Brain microvascular endothelial cell (primary cell): ENCODE measurements around the gene ERICH4.

Source experiments
- DNase-seq: peaks from one replicate; pipeline ENCODE4 v3.0.0-alpha.2; 2020
- H3K27ac ChIP-seq: fragments of 250-450 bp; sonication (Bioruptor Pico); 2 replicates; pipeline ENCODE4 v1.5.1; 2020; ENCODE audit warnings: mild to moderate bottlenecking, moderate library complexity
- H3K27me3 ChIP-seq: fragments of 250-450 bp; sonication (Bioruptor Pico); replicated peaks from 2 replicates; pipeline ENCODE4 v1.5.1; 2020; ENCODE audit warnings: mild to moderate bottlenecking
- H3K36me3 ChIP-seq: fragments of 250-450 bp; sonication (Bioruptor Pico); replicated peaks from 2 replicates; pipeline ENCODE4 v1.5.1; 2020; ENCODE audit warnings: mild to moderate bottlenecking
- H3K4me3 ChIP-seq: 2 replicates; pipeline ENCODE4 v1.5.1; 2011; ENCODE audit warnings: low read depth, mild to moderate bottlenecking, control low read depth, low read length, moderate library complexity
- CTCF ChIP-seq: IDR thresholded peaks from 2 replicates; pipeline ENCODE4 v1.5.1; 2011; ENCODE audit warnings: low read depth, mild to moderate bottlenecking, moderate library complexity, low read length, control low read depth, inconsistent platforms; ENCODE audit errors: missing control alignments
- in situ Hi-C: cut with HindIII; loops from 2 replicates; pipeline ENCODE4 v1.10.0; 2017; ENCODE audit warnings: low sequenced_read_pairs, low pct_ligation_motif_present

Gene ERICH4

GRCh38 chr19:41411968-41412265, 31.0 kb upstream of the ERICH4 start:
- no peak overlapping the region for H3K4me3 ChIP-seq
- DNase-seq, result no peak
- peaks cover 2% of the 10 kb centered on the region for H3K36me3 ChIP-seq
- TF ChIP-seq CTCF, result no peak
- H3K27me3 ChIP-seq, result no peaks in the 10 kb centered on the region
- in situ Hi-C loops, result no loop called here
- no peak overlapping the region for H3K27ac ChIP-seq

GRCh38 chr19:41412953-41413352, 30.0 kb upstream of the ERICH4 start:
- H3K27ac ChIP-seq, result no peak overlapping the region
- no peak for DNase-seq
- H3K36me3 ChIP-seq, result peaks cover 2% of the 10 kb centered on the region
- H3K4me3 ChIP-seq, result no peak overlapping the region
- no peaks in the 10 kb centered on the region for H3K27me3 ChIP-seq
- in situ Hi-C loops, result no loop called here
- TF ChIP-seq CTCF, result no peak

- no peak for DNase-seq
- no peak overlapping the region for H3K27ac ChIP-seq
- in situ Hi-C loops, result no loop called here
- no peaks in the 10 kb centered on the region for H3K27me3 ChIP-seq
- H3K4me3 ChIP-seq, result no peak overlapping the region
- H3K36me3 ChIP-seq, result peaks cover 3% of the 10 kb centered on the region
- TF ChIP-seq CTCF, result no peak
Observed at GRCh38 chr19:41413947-41414346, 29.0 kb upstream of the ERICH4 start.

- Histone ChIP-seq H3K4me3 (no peak overlapping the region), H3K36me3 (peaks cover 7% of the 10 kb centered on the region), H3K27ac (no peak overlapping the region), H3K27me3 (no peaks in the 10 kb centered on the region)
- TF ChIP-seq CTCF, result no peak
- in situ Hi-C loops, result no loop called here
- DNase-seq, result no peak
Observed at GRCh38 chr19:41414461-41414860, 28.5 kb upstream of the ERICH4 start.

- no peak overlapping the region for H3K27ac ChIP-seq
- peaks cover 11% of the 10 kb centered on the region for H3K36me3 ChIP-seq
- in situ Hi-C loops, result no loop called here
- H3K4me3 ChIP-seq, result no peak overlapping the region
- no peaks in the 10 kb centered on the region for H3K27me3 ChIP-seq
- TF ChIP-seq CTCF, result no peak
- DNase-seq, result no peak
Observed at GRCh38 chr19:41415154-41415571, 27.8 kb upstream of the ERICH4 start.

- no peak overlapping the region for H3K4me3 ChIP-seq
- in situ Hi-C loops, result no loop called here
- no peaks in the 10 kb centered on the region for H3K27me3 ChIP-seq
- no peak for DNase-seq
- peaks cover 12% of the 10 kb centered on the region for H3K36me3 ChIP-seq
- TF ChIP-seq CTCF, result no peak
- H3K27ac ChIP-seq, result no peak overlapping the region
Observed at GRCh38 chr19:41416194-41416674, 26.7 kb upstream of the ERICH4 start.
